ENCODE results near the gene SLC1A5. TPM values are rescaled to one million over a fixed set of nuclear protein-coding genes. Genes with fewer than 3 reads are reported as not detected.
"Not testable (repeated sequence)": the region's sequence is repeated elsewhere in the genome, so short reads cannot be mapped to it uniquely, and the experiment has no call there.

Gene SLC1A5
- total and polyA plus RNA-seq, 2 donors (not counting 1 experiment from before 2014, with no cell fraction given), result 107 to 281 TPM

- no peaks in the 10 kb centered on the region for H3K79me2 ChIP-seq (ENCODE audit: control insufficient read depth, insufficient read depth, low read length)
- no peaks in the 10 kb centered on the region for H3K36me3 ChIP-seq (ENCODE audit: control insufficient read depth, insufficient read depth, low read length)
- H3K4me1 ChIP-seq (ENCODE audit: control insufficient read depth, extremely low read depth, insufficient read depth, low read length), result no peaks in the 10 kb centered on the region
- no peak overlapping the region for H2AFZ ChIP-seq (ENCODE audit: low read length)
- no peak overlapping the region for H3K27ac ChIP-seq (ENCODE audit: insufficient read depth, low read length)
- no peak for DNase-seq (ENCODE audit: low read depth in 2 of 2)
- H3K4me3 ChIP-seq (replicated peaks in 1 of 4; ENCODE audit: control extremely low read depth in 1 of 4, insufficient read depth in 1 of 4, low read depth in 3 of 4, low read length in 4 of 4), result no peak overlapping the region
- TF ChIP-seq CTCF (conservative IDR thresholded peaks at IDR 0.05 in 1 of 2, IDR thresholded peaks at IDR 0.05 in 1 of 2; ENCODE audit: low read depth in 1 of 2, low read length in 2 of 2) (no peak), EZH2 (IDR thresholded peaks at IDR 0.05; ENCODE audit: low read length, missing control alignments) (no peak)
- H3K27me3 ChIP-seq (ENCODE audit: control insufficient read depth, insufficient read depth, low read length), result no peaks in the 10 kb centered on the region
- no peaks in the 10 kb centered on the region for H4K20me1 ChIP-seq (ENCODE audit: control insufficient read depth, extremely low read depth, insufficient read depth, low read length)
- no peak overlapping the region for H3K4me2 ChIP-seq (ENCODE audit: extremely low read depth, insufficient read depth, low read length)
- H3K9ac ChIP-seq (ENCODE audit: insufficient read depth, low read length), result no peak overlapping the region
- no peaks in the 10 kb centered on the region for H3K9me3 ChIP-seq (ENCODE audit: control insufficient read depth, insufficient read depth, low read depth, low read length)
Observed at GRCh38 chr19:46806656-46807055, 18.3 kb upstream of the SLC1A5 start.

- not testable (repeated sequence) for H3K27me3 ChIP-seq (ENCODE audit: control insufficient read depth, insufficient read depth, low read length); H3K4me3 ChIP-seq (replicated peaks in 1 of 4; ENCODE audit: control extremely low read depth in 1 of 4, insufficient read depth in 1 of 4, low read depth in 3 of 4, low read length in 4 of 4); H3K9ac ChIP-seq (ENCODE audit: insufficient read depth, low read length); H3K4me1 ChIP-seq (ENCODE audit: control insufficient read depth, extremely low read depth, insufficient read depth, low read length); H3K4me2 ChIP-seq (ENCODE audit: extremely low read depth, insufficient read depth, low read length); H4K20me1 ChIP-seq (ENCODE audit: control insufficient read depth, extremely low read depth, insufficient read depth, low read length); H2AFZ ChIP-seq (ENCODE audit: low read length); H3K36me3 ChIP-seq (ENCODE audit: control insufficient read depth, insufficient read depth, low read length); H3K27ac ChIP-seq (ENCODE audit: insufficient read depth, low read length); DNase-seq (ENCODE audit: low read depth in 2 of 2); H3K79me2 ChIP-seq (ENCODE audit: control insufficient read depth, insufficient read depth, low read length); H3K9me3 ChIP-seq (ENCODE audit: control insufficient read depth, insufficient read depth, low read depth, low read length)
Observed at GRCh38 chr19:46804432-46804831, 16.0 kb upstream of the SLC1A5 start.

GRCh38 chr19:46803555-46803954 lies 15.2 kb upstream of the SLC1A5 start:
- Histone ChIP-seq H3K79me2 (ENCODE audit: control insufficient read depth, insufficient read depth, low read length) (no peaks in the 10 kb centered on the region), H4K20me1 (ENCODE audit: control insufficient read depth, extremely low read depth, insufficient read depth, low read length) (no peaks in the 10 kb centered on the region), H3K27me3 (ENCODE audit: control insufficient read depth, insufficient read depth, low read length) (no peaks in the 10 kb centered on the region), H3K36me3 (ENCODE audit: control insufficient read depth, insufficient read depth, low read length) (no peaks in the 10 kb centered on the region), H3K27ac (ENCODE audit: insufficient read depth, low read length) (no peak overlapping the region), H3K9me3 (ENCODE audit: control insufficient read depth, insufficient read depth, low read depth, low read length) (no peaks in the 10 kb centered on the region), H3K4me2 (ENCODE audit: extremely low read depth, insufficient read depth, low read length) (no peak overlapping the region), H2AFZ (ENCODE audit: low read length) (no peak overlapping the region), H3K4me3 (replicated peaks in 1 of 4; ENCODE audit: control extremely low read depth in 1 of 4, insufficient read depth in 1 of 4, low read depth in 3 of 4, low read length in 4 of 4) (no peak overlapping the region), H3K9ac (ENCODE audit: insufficient read depth, low read length) (no peak overlapping the region), H3K4me1 (ENCODE audit: control insufficient read depth, extremely low read depth, insufficient read depth, low read length) (no peaks in the 10 kb centered on the region)
- no peak for DNase-seq (ENCODE audit: low read depth in 2 of 2)
- TF ChIP-seq EZH2 (IDR thresholded peaks at IDR 0.05; ENCODE audit: low read length, missing control alignments) (no peak), CTCF (conservative IDR thresholded peaks at IDR 0.05 in 1 of 2, IDR thresholded peaks at IDR 0.05 in 1 of 2; ENCODE audit: low read depth in 1 of 2, low read length in 2 of 2) (no peak)
